HepG2 (cell line): ENCODE results near the gene CHDH. TPM values are rescaled to one million over a fixed set of nuclear protein-coding genes. Genes with fewer than 3 reads are reported as not detected.

Experiments used
- E2F1 ChIP-seq: sonication (generic); formaldehyde crosslinking; IDR thresholded peaks from 2 replicates; pipeline ENCODE4 v1.5.0; 2020; ENCODE audit warnings: missing genetic modification reagents
- EZH2 ChIP-seq: conservative IDR thresholded peaks from 2 replicates; pipeline ENCODE4 v1.6.1; 2012; ENCODE audit warnings: mild to moderate bottlenecking, low read depth, low read length, moderate library complexity
- FOXJ3 ChIP-seq: sonication (generic); formaldehyde crosslinking; IDR thresholded peaks from 2 replicates; pipeline ENCODE4 v1.4.0; 2020; ENCODE audit warnings: missing genetic modification reagents, mild to moderate bottlenecking, borderline replicate concordance
- IRX3 ChIP-seq: sonication (generic); formaldehyde crosslinking; IDR thresholded peaks from 2 replicates; pipeline ENCODE4 v1.8.1; 2023; ENCODE audit warnings: mild to moderate bottlenecking, low read depth, missing genetic modification reagents, borderline replicate concordance
- LBX2 ChIP-seq: sonication (generic); formaldehyde crosslinking; IDR thresholded peaks from 2 replicates; pipeline ENCODE4 v1.5.0; 2020; ENCODE audit warnings: missing genetic modification reagents, mild to moderate bottlenecking, borderline replicate concordance
- MXI1 ChIP-seq: IDR thresholded peaks from 3 replicates; pipeline ENCODE4 v1.6.1; 2012; ENCODE audit warnings: low read depth, low read length, inconsistent platforms, borderline replicate concordance
- SMARCC2 ChIP-seq: fragments of 450-650 bp; IDR thresholded peaks from 2 replicates; pipeline ENCODE4 v1.6.1; 2017; ENCODE audit warnings: antibody characterized with exemption, mild to moderate bottlenecking
- SNRNP70 ChIP-seq: fragments of 200-400 bp; formaldehyde crosslinking; IDR thresholded peaks from 2 replicates; pipeline ENCODE4 v1.6.1; 2017; ENCODE audit warnings: mild to moderate bottlenecking, low read depth, low read length, moderate library complexity
- THAP9 ChIP-seq: sonication (generic); formaldehyde crosslinking; IDR thresholded peaks from 2 replicates; pipeline ENCODE4; 2020; ENCODE audit warnings: missing genetic modification reagents, mild to moderate bottlenecking, borderline replicate concordance
- THRA ChIP-seq: sonication (generic); formaldehyde crosslinking; IDR thresholded peaks from 2 replicates; pipeline ENCODE4 v1.4.0; 2020; ENCODE audit warnings: missing genetic modification reagents, borderline replicate concordance
- UBTF ChIP-seq: sonication (generic); formaldehyde crosslinking; IDR thresholded peaks from 2 replicates; pipeline ENCODE4 v1.4.0; 2020; ENCODE audit warnings: mild to moderate bottlenecking, missing genetic modification reagents
- ZNF124 ChIP-seq: sonication (generic); formaldehyde crosslinking; IDR thresholded peaks from 2 replicates; pipeline ENCODE4 v1.4.0; 2020; ENCODE audit warnings: missing genetic modification reagents
- ZNF275 ChIP-seq: sonication (generic); formaldehyde crosslinking; IDR thresholded peaks from 2 replicates; pipeline ENCODE4 v1.8.0; 2022; ENCODE audit warnings: missing genetic modification reagents, mild to moderate bottlenecking, inconsistent platforms, borderline replicate concordance
- ZNF414 ChIP-seq: sonication (generic); formaldehyde crosslinking; IDR thresholded peaks from 2 replicates; pipeline ENCODE4 v1.5.0; 2020; ENCODE audit warnings: missing genetic modification reagents
- ZNF839 ChIP-seq: sonication (generic); formaldehyde crosslinking; IDR thresholded peaks from 2 replicates; pipeline ENCODE4 v1.4.0; 2020; ENCODE audit warnings: missing genetic modification reagents, mild to moderate bottlenecking, borderline replicate concordance
- polyA plus RNA-seq, 8 experiments: library from polyadenylated mRNA; depleted of rRNA in 3 of 8; stranded (reverse) in 7 of 8; unstranded in 1 of 8; fragments of >200 nt; fragmentation: Illumina TruSeq in 4 of 8; extraction: Trizol in 4 of 8; gene quantifications; 2 replicates each; pipeline versions ENCODE4 v1.2.1 to v1.2.3, GENCODE V29; 2011 to 2016; ENCODE audit warnings: low read depth in 4 of 8, missing spikeins in 1 of 8, mixed read lengths in 1 of 8; ENCODE audit not compliant: insufficient read depth in 1 of 8
- total RNA-seq, 5 experiments: library from RNA; depleted of rRNA; stranded (reverse); fragments of >200 nt; fragmentation: Illumina TruSeq; extraction: Trizol; gene quantifications; 2 replicates each; pipeline ENCODE4 v1.2.3, GENCODE V29; 2016; ENCODE audit warnings: low read depth in 1 of 5

Gene CHDH
- total and polyA plus RNA-seq, 2 of the 13 experiments (the other 11 are each of a cell fraction or from before 2014, with no cell fraction given) = 28.1 to 48.9 TPM

GRCh38 chr3:53843195-53844177 is 2.7 kb downstream of the CHDH start (continued):
- no peak for TF ChIP-seq THAP9 (CRISPR knock-in tag)
- TF ChIP-seq ZNF124 (CRISPR knock-in tag) = no peak
- no peak for TF ChIP-seq ZNF839 (CRISPR knock-in tag)
- TF ChIP-seq FOXJ3 (CRISPR knock-in tag) = peak; percentile 33; the same call in 1 of the 2 replicates
- no peak for TF ChIP-seq MXI1
- TF ChIP-seq UBTF = no peak
- TF ChIP-seq E2F1 (CRISPR knock-in tag) = 0 out of 2 replicates have a peak, but pooled peaks have one; percentile 51
- TF ChIP-seq IRX3 (CRISPR knock-in tag) = no peak
- no peak for TF ChIP-seq SNRNP70
- TF ChIP-seq ZNF414 (CRISPR knock-in tag) = no peak; the same call in 1 of the 2 replicates
- TF ChIP-seq ZNF275 (CRISPR knock-in tag) = 0 out of 2 replicates have a peak, but pooled peaks have one; percentile 52
- TF ChIP-seq EZH2 = no peak
- TF ChIP-seq SMARCC2 = no peak
- TF ChIP-seq THRA (CRISPR knock-in tag) = peak; percentile 72; the same call in 1 of the 2 replicates
- TF ChIP-seq LBX2 (CRISPR knock-in tag) = no peak
